Measurements from ENCODE around the gene TELO2.

The TELO2 gene

DNA sequence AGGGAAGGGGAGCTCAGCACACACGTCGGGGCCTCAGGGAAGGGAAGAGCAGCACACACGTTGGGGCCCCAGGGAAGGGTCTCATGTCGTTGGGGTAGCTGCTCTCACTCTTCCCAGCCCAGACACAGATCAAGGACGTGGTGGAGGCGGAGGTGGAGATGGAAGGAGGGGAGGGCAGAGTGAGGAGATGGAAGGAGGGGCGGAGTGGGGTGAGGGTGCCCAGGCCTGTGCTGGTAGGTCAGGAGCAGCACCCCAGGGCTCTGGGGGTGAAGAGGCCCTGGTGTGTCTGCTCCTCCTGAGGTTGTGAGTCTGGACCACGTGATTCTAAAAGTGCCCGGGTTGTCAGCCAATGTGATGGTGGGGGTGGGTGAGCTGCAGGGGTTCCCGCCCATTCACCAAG is 33.2 kb upstream of the TELO2 start:
- H3K4me1 ChIP-seq (ENCODE audit: control insufficient read depth in 1 of 2, insufficient read depth in 2 of 2, low read length in 2 of 2) = peaks cover 5 to 6% of the 10 kb centered on the region in 2 experiments
- no peaks in the 10 kb centered on the region for H3K9me3 ChIP-seq (ENCODE audit: insufficient read depth, low read depth, low read length)
- no peak overlapping the region for H3K4me2 ChIP-seq (ENCODE audit: low read length)
- no peak overlapping the region for H3K23ac ChIP-seq (ENCODE audit: low read length)
- no peaks in the 10 kb centered on the region for H3K79me1 ChIP-seq (ENCODE audit: low read length)
- H2BK120ac ChIP-seq (ENCODE audit: insufficient read depth, low read length, poor library complexity) = no peak overlapping the region
- no peak overlapping the region for H4K91ac ChIP-seq (ENCODE audit: low read depth, low read length)
- no peak overlapping the region for H3K18ac ChIP-seq (ENCODE audit: low read length)
- H3K79me2 ChIP-seq (ENCODE audit: control insufficient read depth, insufficient read depth, low read length, poor library complexity) = no peaks in the 10 kb centered on the region
- H2AK5ac ChIP-seq (ENCODE audit: low read length) = no peak overlapping the region
- no peak overlapping the region for H4K12ac ChIP-seq (ENCODE audit: low read depth, low read length)
- peaks cover 57 to 59% of the 10 kb centered on the region in 2 experiments for H3K36me3 ChIP-seq (ENCODE audit: control insufficient read depth in 1 of 2, insufficient read depth in 2 of 2, low read length in 2 of 2)
- no peak for DNase-seq
- no CpG with 5 or more reads among the region's 10 CpGs for WGBS (ENCODE audit: extremely low coverage, insufficient coverage, insufficient read length)
- no peak overlapping the region for H2BK12ac ChIP-seq (ENCODE audit: low read length)
- H3K14ac ChIP-seq (ENCODE audit: low read length) = no peak overlapping the region
- H3K4ac ChIP-seq (ENCODE audit: low read depth, low read length) = no peak overlapping the region
- no peak overlapping the region for H2AFZ ChIP-seq (ENCODE audit: insufficient read depth, low read length, poor library complexity)
- H4K8ac ChIP-seq (ENCODE audit: low read depth, low read length) = no peak overlapping the region
- no peaks in the 10 kb centered on the region for H3K27me3 ChIP-seq (ENCODE audit: insufficient read depth, low read length)
- no peak overlapping the region for H3K27ac ChIP-seq (ENCODE audit: low read depth, low read length)
- no peak overlapping the region for H3K4me3 ChIP-seq (ENCODE audit: low read depth, low read length)
- no peak overlapping the region for H2BK5ac ChIP-seq (ENCODE audit: low read depth, low read length, poor library complexity)
- no peak overlapping the region for H3K9ac ChIP-seq (ENCODE audit: low read length)

DNA sequence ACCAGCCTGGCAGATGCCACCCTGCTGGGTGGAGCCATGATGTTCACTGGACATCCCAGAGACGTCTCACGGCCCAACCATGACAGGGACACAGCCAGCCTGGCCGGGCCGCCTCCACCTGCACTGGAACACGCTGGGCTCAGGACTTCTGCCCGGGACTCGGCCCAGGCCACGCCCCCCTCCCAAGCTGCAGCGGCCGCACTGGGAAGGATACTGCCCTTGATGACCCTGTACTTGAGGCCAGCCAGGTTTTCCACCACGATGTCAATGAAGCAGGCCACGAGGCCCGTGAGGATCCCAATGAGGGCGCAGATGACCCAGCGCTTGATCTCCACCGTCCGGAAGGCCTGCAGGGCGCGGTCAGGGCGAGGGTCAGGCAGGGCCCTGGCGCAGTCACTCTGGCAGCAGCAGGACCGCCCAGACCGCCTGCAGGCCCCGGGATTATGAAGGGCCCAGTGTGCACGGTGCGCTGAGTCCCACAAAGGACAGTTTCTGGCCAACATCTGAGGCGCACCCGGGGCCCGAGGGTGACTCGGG is 32.5 kb upstream of the TELO2 start:
- Histone ChIP-seq H3K4me3 (ENCODE audit: low read depth, low read length) (no peak overlapping the region), H3K9me3 (ENCODE audit: insufficient read depth, low read depth, low read length) (no peaks in the 10 kb centered on the region), H4K12ac (ENCODE audit: low read depth, low read length) (no peak overlapping the region), H3K4me1 (ENCODE audit: control insufficient read depth in 1 of 2, insufficient read depth in 2 of 2, low read length in 2 of 2) (peaks cover 5 to 6% of the 10 kb centered on the region in 2 experiments), H3K18ac (ENCODE audit: low read length) (peak overlapping the region; percentile 7), H2BK120ac (ENCODE audit: insufficient read depth, low read length, poor library complexity) (no peak overlapping the region), H3K36me3 (ENCODE audit: control insufficient read depth in 1 of 2, insufficient read depth in 2 of 2, low read length in 2 of 2) (peaks cover 50 to 52% of the 10 kb centered on the region in 2 experiments), H3K4me2 (ENCODE audit: low read length) (no peak overlapping the region), H3K79me2 (ENCODE audit: control insufficient read depth, insufficient read depth, low read length, poor library complexity) (no peaks in the 10 kb centered on the region), H3K4ac (ENCODE audit: low read depth, low read length) (no peak overlapping the region), H3K27me3 (ENCODE audit: insufficient read depth, low read length) (no peaks in the 10 kb centered on the region), H3K9ac (ENCODE audit: low read length) (no peak overlapping the region), H3K14ac (ENCODE audit: low read length) (no peak overlapping the region), H3K79me1 (ENCODE audit: low read length) (no peaks in the 10 kb centered on the region), H2AFZ (ENCODE audit: insufficient read depth, low read length, poor library complexity) (no peak overlapping the region), H3K23ac (ENCODE audit: low read length) (no peak overlapping the region), H4K8ac (ENCODE audit: low read depth, low read length) (no peak overlapping the region), H3K27ac (ENCODE audit: low read depth, low read length) (no peak overlapping the region), H4K91ac (ENCODE audit: low read depth, low read length) (no peak overlapping the region), H2AK5ac (ENCODE audit: low read length) (no peak overlapping the region), H2BK12ac (ENCODE audit: low read length) (no peak overlapping the region), H2BK5ac (ENCODE audit: low read depth, low read length, poor library complexity) (no peak overlapping the region)
- WGBS (ENCODE audit: extremely low coverage, insufficient coverage, insufficient read length) = no CpG with 5 or more reads among the region's 30 CpGs
- no peak for DNase-seq

- WGBS (ENCODE audit: extremely low coverage, insufficient coverage, insufficient read length) = no CpG with 5 or more reads among the region's 24 CpGs
- Histone ChIP-seq H3K9me3 (ENCODE audit: insufficient read depth, low read depth, low read length) (no peaks in the 10 kb centered on the region), H3K4me2 (ENCODE audit: low read length) (no peak overlapping the region), H2BK5ac (ENCODE audit: low read depth, low read length, poor library complexity) (no peak overlapping the region), H2AFZ (ENCODE audit: insufficient read depth, low read length, poor library complexity) (no peak overlapping the region), H3K79me1 (ENCODE audit: low read length) (no peaks in the 10 kb centered on the region), H3K27ac (ENCODE audit: low read depth, low read length) (no peak overlapping the region), H2BK120ac (ENCODE audit: insufficient read depth, low read length, poor library complexity) (no peak overlapping the region), H4K91ac (ENCODE audit: low read depth, low read length) (no peak overlapping the region), H3K18ac (ENCODE audit: low read length) (no peak overlapping the region), H4K8ac (ENCODE audit: low read depth, low read length) (no peak overlapping the region), H3K4me3 (ENCODE audit: low read depth, low read length) (no peak overlapping the region), H3K36me3 (ENCODE audit: control insufficient read depth in 1 of 2, insufficient read depth in 2 of 2, low read length in 2 of 2) (peaks cover 46 to 48% of the 10 kb centered on the region in 2 experiments), H2AK5ac (ENCODE audit: low read length) (no peak overlapping the region), H3K27me3 (ENCODE audit: insufficient read depth, low read length) (no peaks in the 10 kb centered on the region), H3K4ac (ENCODE audit: low read depth, low read length) (no peak overlapping the region), H3K4me1 (ENCODE audit: control insufficient read depth in 1 of 2, insufficient read depth in 2 of 2, low read length in 2 of 2) (peaks cover 5 to 6% of the 10 kb centered on the region in 2 experiments), H3K14ac (ENCODE audit: low read length) (no peak overlapping the region), H3K79me2 (ENCODE audit: control insufficient read depth, insufficient read depth, low read length, poor library complexity) (no peaks in the 10 kb centered on the region), H3K9ac (ENCODE audit: low read length) (no peak overlapping the region), H3K23ac (ENCODE audit: low read length) (no peak overlapping the region), H2BK12ac (ENCODE audit: low read length) (no peak overlapping the region), H4K12ac (ENCODE audit: low read depth, low read length) (no peak overlapping the region)
- no peak for DNase-seq
Measured at GRCh38 chr16:1461146-1461545, 32.0 kb upstream of the TELO2 start.

DNA sequence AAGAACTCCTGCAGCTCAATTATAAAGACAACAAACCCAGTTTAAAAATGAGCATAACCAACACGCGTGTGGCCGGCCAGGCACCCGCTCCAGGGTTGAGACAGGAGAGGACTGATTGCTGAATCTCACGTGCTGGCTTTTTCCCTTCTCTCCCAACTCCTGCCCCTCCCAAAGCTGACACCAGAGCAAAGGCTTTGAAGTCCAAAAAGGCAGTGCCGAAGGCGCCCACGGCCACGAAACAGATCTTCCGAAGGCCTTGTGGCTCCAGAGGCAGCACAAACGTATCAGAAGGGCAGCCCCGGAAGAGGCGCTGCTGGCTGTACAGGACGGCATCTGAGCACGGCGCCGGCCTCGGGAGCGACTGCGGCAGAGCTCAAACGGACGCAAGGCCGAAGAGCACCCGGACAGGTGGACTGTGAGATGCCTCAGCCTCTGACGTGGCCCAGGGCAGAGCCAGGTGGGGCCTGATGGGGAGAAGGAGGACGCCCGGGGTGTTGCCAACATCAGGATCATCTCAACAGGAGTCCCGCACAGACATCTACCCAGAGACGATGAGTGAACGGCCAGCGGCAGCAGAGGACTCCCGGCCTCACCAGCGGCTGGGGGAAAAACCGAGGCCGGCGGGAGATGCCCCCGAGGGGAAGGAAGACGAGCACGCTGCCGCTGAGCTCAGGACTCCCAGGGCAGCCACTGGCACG is 28.8 kb upstream of the TELO2 start:
- peaks cover 5 to 6% of the 10 kb centered on the region in 2 experiments for H3K4me1 ChIP-seq (ENCODE audit: control insufficient read depth in 1 of 2, insufficient read depth in 2 of 2, low read length in 2 of 2)

More for the DNA sequence above, 28.8 kb upstream of the TELO2 start:
- Histone ChIP-seq H2AFZ (ENCODE audit: insufficient read depth, low read length, poor library complexity) (no peak overlapping the region), H2BK12ac (ENCODE audit: low read length) (no peak overlapping the region), H2BK5ac (ENCODE audit: low read depth, low read length, poor library complexity) (no peak overlapping the region), H4K91ac (ENCODE audit: low read depth, low read length) (no peak overlapping the region), H3K27me3 (ENCODE audit: insufficient read depth, low read length) (no peaks in the 10 kb centered on the region), H3K27ac (ENCODE audit: low read depth, low read length) (no peak overlapping the region), H2AK5ac (ENCODE audit: low read length) (no peak overlapping the region), H3K79me2 (ENCODE audit: control insufficient read depth, insufficient read depth, low read length, poor library complexity) (no peaks in the 10 kb centered on the region), H4K8ac (ENCODE audit: low read depth, low read length) (no peak overlapping the region), H3K4me2 (ENCODE audit: low read length) (no peak overlapping the region), H2BK120ac (ENCODE audit: insufficient read depth, low read length, poor library complexity) (no peak overlapping the region), H3K9me3 (ENCODE audit: insufficient read depth, low read depth, low read length) (no peaks in the 10 kb centered on the region), H3K4ac (ENCODE audit: low read depth, low read length) (no peak overlapping the region), H3K23ac (ENCODE audit: low read length) (no peak overlapping the region), H3K4me3 (ENCODE audit: low read depth, low read length) (no peak overlapping the region), H3K18ac (ENCODE audit: low read length) (no peak overlapping the region), H3K9ac (ENCODE audit: low read length) (no peak overlapping the region), H4K12ac (ENCODE audit: low read depth, low read length) (no peak overlapping the region), H3K14ac (ENCODE audit: low read length) (no peak overlapping the region), H3K36me3 (ENCODE audit: control insufficient read depth in 1 of 2, insufficient read depth in 2 of 2, low read length in 2 of 2) (peaks cover 23 to 25% of the 10 kb centered on the region in 2 experiments), H3K79me1 (ENCODE audit: low read length) (no peaks in the 10 kb centered on the region)
- no peak for DNase-seq
- no CpG with 5 or more reads among the region's 41 CpGs for WGBS (ENCODE audit: extremely low coverage, insufficient coverage, insufficient read length)
